IMR-90 (cell line): ENCODE measurements around the gene RMND1. TPM values are rescaled to one million over a fixed set of nuclear protein-coding genes. Genes with fewer than 3 reads are reported as not detected.

Experiments
- ATAC-seq: fragments of 200-7000 bp; cut with Tn5 transposase; 2 replicates; pipeline ENCODE4 v1.9.1; 2020; ENCODE audit warnings: low read depth, mild to moderate bottlenecking, moderate library complexity
- BruUV-seq: library from RNA; stranded (reverse); fragments of 400-500 nt; replicated peaks from 2 replicates; lab custom pipeline; 2021; lab: Mats Ljungman, UMichigan
- CTCF ChIA-PET: fragments of 300-600 bp; formaldehyde crosslinking; extraction: SDS; loops from one replicate; lab custom pipeline; 2021; ENCODE audit warnings: antibody characterized with exemption; lab: Yijun Ruan, JAX
- POLR2A ChIA-PET: fragments of 300-600 bp; sonication (Branson Sonifier 250); formaldehyde crosslinking; loops from one replicate; lab custom pipeline; 2022; ENCODE audit warnings: antibody characterized with exemption; ENCODE audit not compliant: unreplicated experiment; lab: Charles Lee
- DNase-seq: peaks from one replicate; pipeline ENCODE4 v3.0.0; 2013
- H2AFZ ChIP-seq: replicated peaks from 2 replicates; pipeline ENCODE3; 2013; ENCODE audit warnings: low read length, mild to moderate bottlenecking; ENCODE audit not compliant: poor library complexity
- H2AK5ac ChIP-seq: 2 replicates; pipeline ENCODE4 v1.6.1; 2013; ENCODE audit warnings: low read depth, low read length, inconsistent platforms
- H2AK9ac ChIP-seq: replicated peaks from 2 replicates; pipeline ENCODE3; 2013; ENCODE audit warnings: mild to moderate bottlenecking, low read depth, low read length, moderate library complexity; ENCODE audit not compliant: poor library complexity
- H2BK120ac ChIP-seq: 2 replicates; pipeline ENCODE4 v1.6.1; 2013; ENCODE audit warnings: low read depth, low read length, inconsistent platforms
- H2BK15ac ChIP-seq: 3 replicates; pipeline ENCODE4 v1.6.1; 2013; ENCODE audit warnings: low read depth, low read length, inconsistent platforms
- H2BK20ac ChIP-seq: 2 replicates; pipeline ENCODE4 v1.6.1; 2013; ENCODE audit warnings: low read depth, mild to moderate bottlenecking, inconsistent platforms, low read length, moderate library complexity
- H2BK5ac ChIP-seq: 2 replicates; pipeline ENCODE4 v1.6.1; 2013; ENCODE audit warnings: mild to moderate bottlenecking, low read depth, low read length, inconsistent platforms; ENCODE audit not compliant: poor library complexity, severe bottlenecking
- H3K14ac ChIP-seq: replicated peaks from 2 replicates; pipeline ENCODE4 v1.6.1; 2013; ENCODE audit warnings: low read depth, low read length, inconsistent platforms
- H3K18ac ChIP-seq: 2 replicates; pipeline ENCODE4 v1.6.1; 2013; ENCODE audit warnings: low read depth, low read length, control low read depth
- H3K23ac ChIP-seq: 2 replicates; pipeline ENCODE4 v1.6.1; 2013; ENCODE audit warnings: low read depth, low read length, inconsistent platforms
- H3K27ac ChIP-seq: 2 replicates; pipeline ENCODE4 v1.5.1; 2013; ENCODE audit warnings: mild to moderate bottlenecking, control low read depth, low read length; ENCODE audit not compliant: insufficient read depth
- H3K27me3 ChIP-seq: 2 replicates; pipeline ENCODE4 v1.6.1; 2013; ENCODE audit warnings: low read length; ENCODE audit not compliant: control insufficient read depth, insufficient read depth
- H3K36me3 ChIP-seq: 2 replicates; pipeline ENCODE4 v1.6.1; 2013; ENCODE audit warnings: low read length, mixed read lengths; ENCODE audit not compliant: control insufficient read depth, insufficient read depth
- H3K4ac ChIP-seq: 2 replicates; pipeline ENCODE4 v1.6.1; 2013; ENCODE audit warnings: low read depth, low read length, inconsistent platforms
- H3K4me1 ChIP-seq: 2 replicates; pipeline ENCODE4 v1.6.1; 2013; ENCODE audit warnings: low read length, mixed read lengths; ENCODE audit not compliant: control insufficient read depth, insufficient read depth
- H3K4me2 ChIP-seq: 2 replicates; pipeline ENCODE4 v1.6.1; 2013; ENCODE audit warnings: low read depth, mild to moderate bottlenecking, control low read depth, low read length, moderate library complexity
- H3K4me3 ChIP-seq: 2 replicates; pipeline ENCODE4 v1.5.1; 2013; ENCODE audit warnings: low read depth, mild to moderate bottlenecking, control low read depth, low read length, moderate library complexity; ENCODE audit not compliant: insufficient read depth
- H3K56ac ChIP-seq: 2 replicates; pipeline ENCODE4 v1.6.1; 2013; ENCODE audit warnings: low read length, inconsistent platforms; ENCODE audit not compliant: insufficient read depth; ENCODE audit errors: extremely low read depth
- H3K79me1 ChIP-seq, 2 experiments: 2 replicates each; pipeline ENCODE4 v1.6.1; 2013; ENCODE audit warnings: low read length in 2 of 2, inconsistent platforms in 1 of 2, low read depth in 1 of 2
- H3K9ac ChIP-seq: 2 replicates; pipeline ENCODE4 v1.6.1; 2013; ENCODE audit warnings: low read depth, low read length, control low read depth
- H3K9me1 ChIP-seq: 2 replicates; pipeline ENCODE4 v1.6.1; 2013; ENCODE audit warnings: low read length, inconsistent platforms; ENCODE audit not compliant: insufficient read depth
- H3K9me3 ChIP-seq: 2 replicates; pipeline ENCODE4 v1.6.1; 2013; ENCODE audit warnings: low read length; ENCODE audit not compliant: control insufficient read depth, insufficient read depth
- H4K20me1 ChIP-seq: 2 replicates; pipeline ENCODE4 v1.6.1; 2013; ENCODE audit warnings: low read length, inconsistent platforms; ENCODE audit not compliant: insufficient read depth
- H4K5ac ChIP-seq: 2 replicates; pipeline ENCODE4 v1.6.1; 2013; ENCODE audit warnings: mild to moderate bottlenecking, low read depth, low read length, control low read depth
- H4K8ac ChIP-seq, 2 experiments: 2 replicates each; pipeline ENCODE4 v1.6.1; 2013; ENCODE audit warnings: low read depth in 2 of 2, low read length in 2 of 2, control low read depth in 1 of 2, inconsistent platforms in 1 of 2
- H4K91ac ChIP-seq: 2 replicates; pipeline ENCODE4 v1.6.1; 2013; ENCODE audit warnings: low read depth, low read length, inconsistent platforms; ENCODE audit not compliant: insufficient read depth
- CHD1 ChIP-seq: IDR thresholded peaks from 2 replicates; pipeline ENCODE4 v1.6.1; 2012; ENCODE audit warnings: low read depth, low read length, improper control_type of control experiment
- MAFK ChIP-seq: IDR thresholded peaks from 2 replicates; pipeline ENCODE4 v1.6.1; 2012; ENCODE audit warnings: low read depth, low read length, improper control_type of control experiment
- MXI1 ChIP-seq: IDR thresholded peaks from 2 replicates; pipeline ENCODE4 v1.6.1; 2012; ENCODE audit warnings: low read depth, mild to moderate bottlenecking, low read length, moderate library complexity, borderline replicate concordance
- POLR2A ChIP-seq: IDR thresholded peaks from 2 replicates; pipeline ENCODE4 v1.6.1; 2012; ENCODE audit warnings: mild to moderate bottlenecking, low read depth, low read length
- RFX5 ChIP-seq: IDR thresholded peaks from 2 replicates; pipeline ENCODE4 v1.8.0; 2012; ENCODE audit warnings: low read depth, mild to moderate bottlenecking, low read length, moderate library complexity
- SMC3 ChIP-seq: fragments of 150-350 bp; IDR thresholded peaks from 2 replicates; pipeline ENCODE4 v1.6.1; 2016; ENCODE audit warnings: low read depth, mild to moderate bottlenecking, antibody characterized with exemption, low read length, moderate library complexity
- WGBS, 2 experiments: methylation state at CpG; one replicate each; pipeline versions ENCODE4 v1.1.5 to v1.1.7; 2013; ENCODE audit warnings: missing lambda C conversion rate in 2 of 2; ENCODE audit not compliant: insufficient read length in 1 of 2; ENCODE audit errors: extremely low coverage in 2 of 2; 5-methylcytosine and 5-hydroxymethylcytosine counted together
- dilution Hi-C: fragments of 300-500 bp; cut with HindIII; formaldehyde crosslinking; loops from one replicate; pipeline ENCODE4 v1.14.3; 2018; ENCODE audit warnings: low sequenced_read_pairs; ENCODE audit not compliant: unreplicated experiment
- in situ Hi-C: fragments of 300-500 bp; cut with MboI; formaldehyde crosslinking; loops from 3 replicates; pipeline ENCODE4 v1.14.3; 2019; ENCODE audit warnings: low sequenced_read_pairs, inconsistent platforms, mixed read lengths
- intact Hi-C: fragments of 100-400 bp; cut with micrococcal nuclease; formaldehyde crosslinking; loops from 2 replicates; pipeline ENCODE4 v1.10.0; 2022
- polyA plus RNA-seq, 3 experiments: library from polyadenylated mRNA; depleted of rRNA; stranded (reverse); fragments of >200 nt; gene quantifications; 2 replicates each; pipeline ENCODE4 v1.2.3, GENCODE V29; 2012; ENCODE audit warnings: low replicate concordance in 1 of 3
- total RNA-seq: library from RNA; depleted of rRNA; stranded (reverse); fragments of >200 nt; gene quantifications from 2 replicates; pipeline ENCODE4 v1.2.3, GENCODE V29; 2012
- TF ChIP-seq, protein P1 (sequence below): fragments of 150-350 bp; IDR thresholded peaks from 2 replicates; pipeline ENCODE4 v1.6.1; 2016; ENCODE audit warnings: low read depth, mild to moderate bottlenecking, low read length, moderate library complexity, borderline replicate concordance
- TF ChIP-seq, protein P2 (sequence below): conservative IDR thresholded peaks from 2 replicates; pipeline ENCODE4 v1.5.1; 2012; ENCODE audit warnings: mild to moderate bottlenecking, low read depth, low read length, improper control_type of control experiment

Gene RMND1
- total and polyA plus RNA-seq, 2 of the 4 experiments (the other 2 are of a cell fraction): 13.1 to 24.6 TPM

DNA sequence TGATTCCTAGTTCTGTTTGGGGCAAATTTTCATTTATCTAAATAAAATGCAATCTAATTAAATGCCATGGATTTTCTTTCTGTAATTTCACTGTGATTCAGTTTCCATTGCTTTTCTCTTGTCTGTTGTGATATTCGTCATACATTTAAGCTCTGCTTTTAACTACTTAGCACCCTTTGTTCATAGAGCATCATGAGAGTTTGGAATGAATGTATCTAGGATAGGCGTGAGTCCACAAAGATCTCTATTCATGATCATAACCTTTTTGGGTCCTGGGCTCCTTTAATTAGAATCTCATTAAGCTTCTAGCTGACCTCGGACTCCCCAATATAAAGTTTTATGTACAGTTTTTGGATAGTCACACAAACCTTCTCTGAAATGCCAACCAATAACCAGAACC is 93.5 kb downstream of the RMND1 start:
- no peak overlapping the region for H3K18ac ChIP-seq
- no peak overlapping the region for H3K14ac ChIP-seq
- no peak overlapping the region for H2BK20ac ChIP-seq
- no peak overlapping the region for H2BK5ac ChIP-seq
- H3K27ac ChIP-seq: no peak overlapping the region
- dilution Hi-C loops (no loop called here), in situ Hi-C loops (no loop called here), intact Hi-C loops (no loop called here)
- no peak overlapping the region for H3K9ac ChIP-seq
- H3K23ac ChIP-seq: no peak overlapping the region
- H2AK5ac ChIP-seq: no peak overlapping the region
- no peak overlapping the region for H4K5ac ChIP-seq
- DNase-seq: no peak
- TF ChIP-seq MXI1 (no peak), MAFK (no peak), RFX5 (no peak), SMC3 (no peak), CHD1 (no peak), POLR2A (no peak)
- TF ChIP-seq, protein P1, sequence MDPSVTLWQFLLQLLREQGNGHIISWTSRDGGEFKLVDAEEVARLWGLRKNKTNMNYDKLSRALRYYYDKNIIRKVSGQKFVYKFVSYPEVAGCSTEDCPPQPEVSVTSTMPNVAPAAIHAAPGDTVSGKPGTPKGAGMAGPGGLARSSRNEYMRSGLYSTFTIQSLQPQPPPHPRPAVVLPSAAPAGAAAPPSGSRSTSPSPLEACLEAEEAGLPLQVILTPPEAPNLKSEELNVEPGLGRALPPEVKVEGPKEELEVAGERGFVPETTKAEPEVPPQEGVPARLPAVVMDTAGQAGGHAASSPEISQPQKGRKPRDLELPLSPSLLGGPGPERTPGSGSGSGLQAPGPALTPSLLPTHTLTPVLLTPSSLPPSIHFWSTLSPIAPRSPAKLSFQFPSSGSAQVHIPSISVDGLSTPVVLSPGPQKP: no peak
- TF ChIP-seq, protein P2, sequence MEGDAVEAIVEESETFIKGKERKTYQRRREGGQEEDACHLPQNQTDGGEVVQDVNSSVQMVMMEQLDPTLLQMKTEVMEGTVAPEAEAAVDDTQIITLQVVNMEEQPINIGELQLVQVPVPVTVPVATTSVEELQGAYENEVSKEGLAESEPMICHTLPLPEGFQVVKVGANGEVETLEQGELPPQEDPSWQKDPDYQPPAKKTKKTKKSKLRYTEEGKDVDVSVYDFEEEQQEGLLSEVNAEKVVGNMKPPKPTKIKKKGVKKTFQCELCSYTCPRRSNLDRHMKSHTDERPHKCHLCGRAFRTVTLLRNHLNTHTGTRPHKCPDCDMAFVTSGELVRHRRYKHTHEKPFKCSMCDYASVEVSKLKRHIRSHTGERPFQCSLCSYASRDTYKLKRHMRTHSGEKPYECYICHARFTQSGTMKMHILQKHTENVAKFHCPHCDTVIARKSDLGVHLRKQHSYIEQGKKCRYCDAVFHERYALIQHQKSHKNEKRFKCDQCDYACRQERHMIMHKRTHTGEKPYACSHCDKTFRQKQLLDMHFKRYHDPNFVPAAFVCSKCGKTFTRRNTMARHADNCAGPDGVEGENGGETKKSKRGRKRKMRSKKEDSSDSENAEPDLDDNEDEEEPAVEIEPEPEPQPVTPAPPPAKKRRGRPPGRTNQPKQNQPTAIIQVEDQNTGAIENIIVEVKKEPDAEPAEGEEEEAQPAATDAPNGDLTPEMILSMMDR: no peak
- no peaks in the 10 kb centered on the region for H3K4me1 ChIP-seq
- no peaks in the 10 kb centered on the region for H3K79me1 ChIP-seq
- ChIA-PET POLR2A (no interaction called here), CTCF (interaction anchor here (0.8 kb wide), 1 partner anchor 12 kb away, joined by 3 read pairs; no protein-coding TSS in a partner anchor)
- no CpG with 5 or more reads among the region's 3 CpGs for WGBS, 2 experiments
- H2AK9ac ChIP-seq: no peak overlapping the region
- H3K9me3 ChIP-seq: no peaks in the 10 kb centered on the region
- H3K9me1 ChIP-seq: no peaks in the 10 kb centered on the region
- H2AFZ ChIP-seq: no peak overlapping the region
- no TSS peak for BruUV-seq
- H3K56ac ChIP-seq: no peak overlapping the region
- H4K91ac ChIP-seq: no peak overlapping the region
- no peak overlapping the region for H3K4me3 ChIP-seq
- ATAC-seq: no peak
- no peak overlapping the region for H2BK120ac ChIP-seq
- no peak overlapping the region for H3K4me2 ChIP-seq
- peaks cover 20% of the 10 kb centered on the region for H3K36me3 ChIP-seq
- H4K8ac ChIP-seq: no peak overlapping the region
- H4K20me1 ChIP-seq: no peaks in the 10 kb centered on the region
- H2BK15ac ChIP-seq: no peak overlapping the region
- no peak overlapping the region for H3K4ac ChIP-seq
- no peaks in the 10 kb centered on the region for H3K27me3 ChIP-seq
